Esophagus mucosa (tissue), 1 donor: ENCODE measurements around the gene G6PD. TPM values are rescaled to one million over a fixed set of nuclear protein-coding genes. Genes with fewer than 3 reads are reported as not detected.
A peak's percentile ranks its signal among the peaks of the same experiment; 100 is the strongest.
"Not testable (repeated sequence)": the region's sequence is repeated elsewhere in the genome, so short reads cannot be mapped to it uniquely, and the experiment has no call there.

Experiments used
- ATAC-seq: fragments of 200-7000 bp; cut with Tn5 transposase; one replicate; pipeline ENCODE4 v1.9.1; 2020
- total RNA-seq: library from RNA; stranded (reverse); gene quantifications from one replicate; pipeline ENCODE4 v1.2.4, GENCODE V29; 2023
- donor health status: DM: yes; HTN: yes; CAD: no.

The G6PD gene
- total RNA-seq, 1 donor from 2014 or later, result 75.4 TPM

GRCh38 chrX:154513716-154514115 is 32.9 kb downstream of the G6PD start:
- no peak for ATAC-seq

GRCh38 chrX:154512879-154513553 is 33.6 kb downstream of the G6PD start:
- no peak for ATAC-seq

- ATAC-seq, result no peak
These were observed 34.9 kb downstream of the G6PD start for GRCh38 chrX:154511761-154512160.

- ATAC-seq, result no peak
These were observed 37.2 kb downstream of the G6PD start for GRCh38 chrX:154509455-154509854.

GRCh38 chrX:154508384-154508745 is 38.3 kb downstream of the G6PD start:
- ATAC-seq, result no peak

GRCh38 chrX:154507673-154508383 is 38.8 kb downstream of the G6PD start:
- ATAC-seq, result no peak

GRCh38 chrX:154506483-154507332 is 39.9 kb downstream of the G6PD start:
- ATAC-seq, result no peak

- ATAC-seq, result peak; percentile 79
These were observed 40.9 kb downstream of the G6PD start for GRCh38 chrX:154505734-154506133.

GRCh38 chrX:154502989-154503388 is 43.7 kb downstream of the G6PD start:
- ATAC-seq, result peak; percentile 14

GRCh38 chrX:154502098-154502497 is 44.5 kb downstream of the G6PD start:
- no peak for ATAC-seq

GRCh38 chrX:154501423-154501822 is 45.2 kb downstream of the G6PD start:
- ATAC-seq, result not testable (repeated sequence)

- not testable (repeated sequence) for ATAC-seq
These were observed 50.0 kb downstream of the G6PD start for GRCh38 chrX:154496591-154497137.

- no peak for ATAC-seq
These were observed 51.1 kb downstream of the G6PD start for GRCh38 chrX:154495472-154495922.

- no peak for ATAC-seq
These were observed 51.9 kb downstream of the G6PD start for GRCh38 chrX:154494715-154495114.

GRCh38 chrX:154490414-154491083 is 56.1 kb downstream of the G6PD start, which contains the start of gene SLC10A3:
TSS of gene SLC10A3 (minus strand) at chrX:154490629. CDS start at chrX:154488940, 1,689 bp downstream.
- peak; percentile 90 for ATAC-seq

GRCh38 chrX:154490021-154490413 is 56.6 kb downstream of the G6PD start:
- ATAC-seq, result peak; percentile 14

- no peak for ATAC-seq
These were observed 57.5 kb downstream of the G6PD start for GRCh38 chrX:154489182-154489581.

- ATAC-seq, result no peak
These were observed 58.1 kb downstream of the G6PD start for GRCh38 chrX:154488336-154489075.

GRCh38 chrX:154487518-154488290 is 58.9 kb downstream of the G6PD start:
- ATAC-seq, result no peak

- ATAC-seq, result peak; percentile 35
These were observed 60.0 kb downstream of the G6PD start, which contains the start of gene UBL4A for GRCh38 chrX:154486396-154487207. TSS of gene UBL4A (minus strand) at chrX:154486615. CDS start at chrX:154486584, 31 bp downstream.
